Measurements from ENCODE around the gene SLC36A2. TPM values are rescaled to one million over a fixed set of nuclear protein-coding genes. Genes with fewer than 3 reads are reported as not detected.

Gene SLC36A2
- total and polyA plus RNA-seq, 5 donors from 2014 or later: not detected

DNA sequence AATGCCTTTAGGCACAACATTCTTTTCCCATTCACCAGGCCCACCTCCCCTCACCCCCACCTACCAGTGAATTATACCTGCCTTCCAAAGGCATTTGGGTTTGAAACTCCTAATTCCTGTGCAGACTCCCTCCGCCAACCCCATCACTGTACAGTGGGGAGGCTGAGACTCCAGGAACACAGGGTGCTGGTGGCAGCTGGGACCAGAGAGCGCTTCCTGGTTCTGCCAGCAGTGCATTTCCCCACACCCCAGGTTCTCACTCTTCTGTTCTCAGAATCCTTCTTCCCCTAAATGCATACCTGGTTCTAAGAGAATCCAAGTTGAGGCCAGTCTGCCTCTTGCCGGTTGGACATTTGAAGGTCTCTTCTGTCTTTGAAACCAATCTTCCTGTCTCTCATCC lies 21.1 kb downstream of the SLC36A2 start:
- ATAC-seq (ENCODE audit: low read depth in 2 of 2): no peak
- Mint-ChIP-seq H3K27me3 (peaks cover 40% of the 10 kb centered on the region), H3K27ac (no peak overlapping the region)

DNA sequence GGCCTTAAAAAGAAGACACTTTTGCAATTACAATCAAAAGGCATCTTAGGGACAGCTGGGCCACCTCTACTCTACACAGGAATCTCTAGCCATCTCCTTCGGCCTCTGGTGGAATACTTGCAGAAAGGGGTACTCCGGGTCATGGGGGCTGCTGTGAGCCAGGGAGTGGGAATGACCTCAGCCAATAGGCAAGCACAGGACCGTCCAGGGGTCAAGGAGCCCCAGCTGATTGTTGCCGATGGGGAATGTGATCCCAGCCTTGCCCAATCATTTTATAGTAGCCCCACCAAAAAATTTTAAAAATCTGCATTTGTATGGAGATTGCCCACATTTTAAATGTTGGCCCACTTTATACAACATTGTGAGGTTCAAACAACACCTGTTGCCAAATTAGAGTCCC lies 26.9 kb downstream of the SLC36A2 start:
- DNase-seq (no peak), ATAC-seq (ENCODE audit: low read depth in 2 of 2) (no peak)
- H3K27ac Mint-ChIP-seq: no peak overlapping the region
- no peaks in the 10 kb centered on the region for H3K9me3 Mint-ChIP-seq
- Histone ChIP-seq H3K9me3 (ENCODE audit: control insufficient read depth in 2 of 2, low read length in 2 of 2) (no peaks in the 10 kb centered on the region), H3K4me3 (ENCODE audit: low read depth, low read length) (no peak overlapping the region), H3K36me3 (ENCODE audit: control insufficient read depth, insufficient read depth, low read length) (no peaks in the 10 kb centered on the region), H3K4me1 (ENCODE audit: control insufficient read depth, insufficient read depth, low read length, poor library complexity, severe bottlenecking) (no peaks in the 10 kb centered on the region), H3K27ac (ENCODE audit: insufficient read depth, low read length, poor library complexity, severe bottlenecking) (no peak overlapping the region), H3K27me3 (ENCODE audit: control insufficient read depth, insufficient read depth, low read length) (no peaks in the 10 kb centered on the region)
- H3K27me3 Mint-ChIP-seq: peaks cover 21% of the 10 kb centered on the region
- no peaks in the 10 kb centered on the region for H3K36me3 Mint-ChIP-seq
- no peak overlapping the region for H3K4me3 Mint-ChIP-seq
- H3K4me1 Mint-ChIP-seq: peaks cover 0 to 3% (median 0%) of the 10 kb centered on the region in 4 donors

More for the DNA sequence above, 21.1 kb downstream of the SLC36A2 start:
- Histone ChIP-seq H3K4me1 (ENCODE audit: control insufficient read depth, insufficient read depth, low read length, poor library complexity, severe bottlenecking) (no peaks in the 10 kb centered on the region), H3K27ac (ENCODE audit: insufficient read depth, low read length, poor library complexity, severe bottlenecking) (no peak overlapping the region), H3K9me3 (ENCODE audit: control insufficient read depth in 2 of 2, low read length in 2 of 2) (no peaks in the 10 kb centered on the region), H3K4me3 (ENCODE audit: low read depth, low read length) (no peak overlapping the region), H3K27me3 (ENCODE audit: control insufficient read depth, insufficient read depth, low read length) (peaks cover 3% of the 10 kb centered on the region), H3K36me3 (ENCODE audit: control insufficient read depth, insufficient read depth, low read length) (no peaks in the 10 kb centered on the region)
- Mint-ChIP-seq H3K9me3 (peaks cover 0 to 2% (median 0%) of the 10 kb centered on the region in 7 donors), H3K4me3 (no peak overlapping the region), H3K4me1 (no peaks in the 10 kb centered on the region), H3K36me3 (no peaks in the 10 kb centered on the region)
- DNase-seq: no peak

DNA sequence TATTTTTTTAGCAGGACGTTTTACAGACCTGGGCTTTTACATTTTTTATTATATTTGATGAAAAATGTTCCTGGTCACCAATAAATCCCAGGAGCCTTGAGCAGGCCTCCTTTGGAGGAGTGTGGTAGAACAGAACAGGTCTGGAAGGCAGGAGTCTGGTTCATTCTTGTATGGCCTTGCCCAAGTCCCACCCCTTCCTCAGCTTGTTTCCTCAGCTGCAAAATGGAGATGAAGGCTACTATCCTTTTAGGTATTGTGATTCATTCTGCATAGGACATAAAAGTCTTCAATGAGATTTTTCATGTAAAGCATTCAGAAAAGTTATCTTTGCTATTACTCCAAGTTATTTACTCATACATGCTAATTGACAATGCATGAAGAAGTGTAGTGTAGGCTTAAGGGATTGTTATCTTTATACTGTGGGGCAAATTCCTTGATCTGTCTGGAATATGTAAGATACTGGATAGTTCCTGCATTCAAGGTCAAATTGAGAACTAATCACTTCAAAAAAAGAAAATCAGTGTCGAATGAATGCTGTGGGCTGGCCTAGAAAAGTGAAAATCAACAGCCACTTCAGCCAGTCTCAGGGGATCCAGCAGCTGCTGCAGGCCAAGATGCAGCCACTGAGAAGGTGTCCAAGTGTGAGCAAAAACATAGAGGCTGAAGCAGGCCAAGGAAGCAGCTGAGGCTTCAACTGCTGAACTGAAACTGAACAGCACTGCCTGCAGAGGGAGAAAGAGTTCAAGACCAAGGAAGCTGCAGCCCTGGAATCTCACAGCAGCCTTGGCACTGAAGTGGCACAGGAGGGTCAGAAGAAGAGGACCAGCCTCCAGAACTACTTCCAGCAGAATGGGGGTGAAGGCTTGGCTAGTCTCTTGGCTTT lies 28.3 kb downstream of the SLC36A2 start:
- Histone ChIP-seq H3K4me3 (ENCODE audit: low read depth, low read length) (no peak overlapping the region), H3K9me3 (ENCODE audit: control insufficient read depth in 2 of 2, low read length in 2 of 2) (no peaks in the 10 kb centered on the region), H3K27me3 (ENCODE audit: control insufficient read depth, insufficient read depth, low read length) (no peaks in the 10 kb centered on the region), H3K36me3 (ENCODE audit: control insufficient read depth, insufficient read depth, low read length) (no peaks in the 10 kb centered on the region), H3K4me1 (ENCODE audit: control insufficient read depth, insufficient read depth, low read length, poor library complexity, severe bottlenecking) (no peaks in the 10 kb centered on the region), H3K27ac (ENCODE audit: insufficient read depth, low read length, poor library complexity, severe bottlenecking) (no peak overlapping the region)
- peaks cover 0 to 3% (median 0%) of the 10 kb centered on the region in 4 donors for H3K4me1 Mint-ChIP-seq
- DNase-seq (no peak), ATAC-seq (ENCODE audit: low read depth in 2 of 2) (no peak)
- H3K9me3 Mint-ChIP-seq: no peaks in the 10 kb centered on the region
- peak overlapping the region in 1 of 3 donors; percentile 27 for H3K27ac Mint-ChIP-seq
- no peak overlapping the region for H3K4me3 Mint-ChIP-seq
- no peaks in the 10 kb centered on the region for H3K36me3 Mint-ChIP-seq
- H3K27me3 Mint-ChIP-seq: peaks cover 32% of the 10 kb centered on the region

DNA sequence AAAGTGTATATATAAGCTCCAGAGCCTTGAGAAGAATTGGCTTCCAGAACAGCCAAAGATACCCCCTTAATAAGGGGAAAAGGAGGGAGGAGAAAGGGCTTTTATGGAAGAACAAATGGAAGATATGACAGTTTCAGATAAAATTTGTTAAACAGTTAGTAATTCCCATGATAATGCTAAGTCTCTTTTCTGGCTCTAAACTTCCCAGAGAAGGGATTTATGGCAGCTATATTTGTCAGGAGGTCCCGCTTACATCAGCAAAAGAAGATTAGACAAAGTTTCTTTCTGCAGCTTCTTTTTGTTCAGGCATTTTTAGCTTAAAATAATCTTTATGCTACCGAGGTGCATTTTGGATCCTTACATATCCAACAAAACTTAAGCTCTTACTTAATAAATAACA lies 29.5 kb downstream of the SLC36A2 start:
- Histone ChIP-seq H3K27me3 (ENCODE audit: control insufficient read depth, insufficient read depth, low read length) (no peaks in the 10 kb centered on the region), H3K4me3 (ENCODE audit: low read depth, low read length) (no peak overlapping the region), H3K36me3 (ENCODE audit: control insufficient read depth, insufficient read depth, low read length) (no peaks in the 10 kb centered on the region), H3K4me1 (ENCODE audit: control insufficient read depth, insufficient read depth, low read length, poor library complexity, severe bottlenecking) (no peaks in the 10 kb centered on the region), H3K9me3 (ENCODE audit: control insufficient read depth in 2 of 2, low read length in 2 of 2) (no peaks in the 10 kb centered on the region), H3K27ac (ENCODE audit: insufficient read depth, low read length, poor library complexity, severe bottlenecking) (no peak overlapping the region)
- H3K27me3 Mint-ChIP-seq: peaks cover 40% of the 10 kb centered on the region
- ATAC-seq (ENCODE audit: low read depth in 2 of 2) (no peak), DNase-seq (no peak)
- H3K9me3 Mint-ChIP-seq: peaks cover 0 to 2% (median 0%) of the 10 kb centered on the region in 7 donors
- no peak overlapping the region for H3K4me3 Mint-ChIP-seq
- H3K4me1 Mint-ChIP-seq: peaks cover 0 to 3% (median 0%) of the 10 kb centered on the region in 4 donors
- peak overlapping the region in 1 of 3 donors; percentile 15 for H3K27ac Mint-ChIP-seq
- H3K36me3 Mint-ChIP-seq: no peaks in the 10 kb centered on the region

DNA sequence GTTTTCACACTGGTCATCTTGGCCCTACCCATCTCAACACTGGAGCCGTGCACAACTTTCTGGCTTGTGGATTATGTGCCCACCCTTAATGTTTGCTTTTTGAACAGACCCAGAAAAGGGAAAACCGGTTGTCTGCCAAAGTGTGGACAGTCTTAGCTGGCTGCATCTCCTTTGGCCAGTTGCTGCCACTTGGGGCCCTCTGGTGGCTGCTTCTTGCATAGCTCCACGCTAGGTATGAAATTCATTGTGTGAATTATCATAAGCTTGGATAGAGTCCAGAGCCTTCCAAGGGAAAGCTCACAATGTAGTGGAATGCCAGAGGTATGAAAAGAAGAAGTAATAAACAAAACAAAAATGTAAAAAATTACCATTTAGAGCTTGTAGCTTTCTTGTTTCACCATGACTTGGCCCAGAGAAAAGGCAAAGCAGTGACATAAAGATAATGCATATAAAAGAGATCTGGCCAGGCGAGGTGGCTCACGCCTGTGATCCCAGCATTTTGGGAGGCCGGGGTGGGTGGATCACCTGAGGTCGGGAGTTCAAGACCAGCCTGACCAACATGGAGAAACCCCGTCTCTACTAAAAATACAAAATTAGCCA lies 31.3 kb downstream of the SLC36A2 start:
- H3K9me3 ChIP-seq (ENCODE audit: control insufficient read depth in 2 of 2, low read length in 2 of 2): peaks cover 0 to 5% of the 10 kb centered on the region in 2 experiments
- H3K27ac ChIP-seq (ENCODE audit: insufficient read depth, low read length, poor library complexity, severe bottlenecking): no peak overlapping the region
- H3K27me3 ChIP-seq (ENCODE audit: control insufficient read depth, insufficient read depth, low read length): no peaks in the 10 kb centered on the region
- no peak overlapping the region for H3K4me3 Mint-ChIP-seq
- ATAC-seq (ENCODE audit: low read depth in 2 of 2) (peak in 1 of 2 donors; percentile 53), DNase-seq (peak; percentile 2 to 44 (median 22))
- peaks cover 34% of the 10 kb centered on the region for H3K27me3 Mint-ChIP-seq
- H3K36me3 ChIP-seq (ENCODE audit: control insufficient read depth, insufficient read depth, low read length): no peaks in the 10 kb centered on the region
- no peaks in the 10 kb centered on the region for H3K4me1 ChIP-seq (ENCODE audit: control insufficient read depth, insufficient read depth, low read length, poor library complexity, severe bottlenecking)
- peaks cover 3% of the 10 kb centered on the region for H3K36me3 Mint-ChIP-seq
- peaks cover 0 to 8% (median 4%) of the 10 kb centered on the region in 7 donors for H3K9me3 Mint-ChIP-seq
- peaks cover 0 to 3% (median 0%) of the 10 kb centered on the region in 4 donors for H3K4me1 Mint-ChIP-seq
- no peak overlapping the region for H3K27ac Mint-ChIP-seq
- no peak overlapping the region for H3K4me3 ChIP-seq (ENCODE audit: low read depth, low read length)

DNA sequence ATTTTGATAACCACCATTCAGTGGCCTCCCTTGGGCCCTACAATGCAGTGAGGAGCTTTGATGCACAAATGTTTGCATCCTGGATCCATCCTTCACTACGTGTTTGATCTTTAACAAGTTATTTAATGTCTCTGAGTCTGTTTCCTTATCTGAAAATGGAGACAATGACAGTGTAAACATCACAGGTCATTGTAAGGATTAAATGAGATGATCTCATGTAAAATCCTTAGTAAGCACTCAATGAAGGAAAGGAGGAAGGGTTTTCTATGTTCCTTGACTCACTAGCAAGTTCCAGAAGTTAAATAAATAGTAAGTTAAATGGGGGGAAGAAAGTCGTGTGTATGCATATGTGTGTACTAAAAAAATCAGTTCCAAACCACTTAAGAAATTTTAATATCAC lies 34.0 kb downstream of the SLC36A2 start:
- Histone ChIP-seq H3K36me3 (ENCODE audit: control insufficient read depth, insufficient read depth, low read length) (no peaks in the 10 kb centered on the region), H3K4me3 (ENCODE audit: low read depth, low read length) (no peak overlapping the region), H3K27ac (ENCODE audit: insufficient read depth, low read length, poor library complexity, severe bottlenecking) (no peak overlapping the region), H3K4me1 (ENCODE audit: control insufficient read depth, insufficient read depth, low read length, poor library complexity, severe bottlenecking) (no peaks in the 10 kb centered on the region), H3K27me3 (ENCODE audit: control insufficient read depth, insufficient read depth, low read length) (no peaks in the 10 kb centered on the region), H3K9me3 (ENCODE audit: control insufficient read depth in 2 of 2, low read length in 2 of 2) (peaks cover 0 to 11% of the 10 kb centered on the region in 2 experiments)
- Mint-ChIP-seq H3K27me3 (peaks cover 52% of the 10 kb centered on the region), H3K4me3 (no peak overlapping the region), H3K36me3 (peaks cover 7% of the 10 kb centered on the region), H3K4me1 (peaks cover 0 to 5% (median 0%) of the 10 kb centered on the region in 4 donors), H3K27ac (no peak overlapping the region), H3K9me3 (peaks cover 0 to 15% (median 9%) of the 10 kb centered on the region in 7 donors)
- ATAC-seq (ENCODE audit: low read depth in 2 of 2) (no peak), DNase-seq (no peak)

DNA sequence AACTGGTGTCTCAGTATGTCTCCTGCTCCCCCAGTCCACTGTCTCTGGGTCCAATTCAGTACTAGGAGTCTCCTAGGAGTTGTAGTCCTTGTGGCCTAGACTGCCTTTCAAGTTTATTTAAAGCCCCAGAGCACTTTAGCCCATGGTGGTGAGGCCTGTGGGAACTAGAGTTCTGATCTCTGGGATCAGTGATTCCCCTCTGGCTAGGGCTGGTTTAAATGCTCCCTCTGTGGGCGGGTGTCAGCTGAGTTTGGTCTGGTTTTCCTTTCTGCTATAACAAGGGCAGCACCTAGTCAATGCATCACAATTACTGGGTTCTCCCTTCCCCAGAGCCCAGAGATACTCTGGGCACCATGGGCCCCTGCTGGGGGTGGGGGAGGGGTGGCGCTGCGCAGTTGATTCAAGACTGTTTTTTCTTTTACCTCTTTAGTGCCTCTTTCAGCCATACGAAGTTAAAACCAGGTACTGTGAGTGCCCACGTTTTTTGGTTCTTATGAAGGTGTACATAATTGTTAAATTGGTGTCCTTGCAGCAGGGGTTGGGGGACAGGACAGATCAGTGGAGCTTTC lies 34.5 kb downstream of the SLC36A2 start:
- Histone ChIP-seq H3K36me3 (ENCODE audit: control insufficient read depth, insufficient read depth, low read length) (no peaks in the 10 kb centered on the region), H3K27ac (ENCODE audit: insufficient read depth, low read length, poor library complexity, severe bottlenecking) (no peak overlapping the region), H3K9me3 (ENCODE audit: control insufficient read depth in 2 of 2, low read length in 2 of 2) (peaks cover 0 to 11% of the 10 kb centered on the region in 2 experiments), H3K4me3 (ENCODE audit: low read depth, low read length) (no peak overlapping the region), H3K4me1 (ENCODE audit: control insufficient read depth, insufficient read depth, low read length, poor library complexity, severe bottlenecking) (no peaks in the 10 kb centered on the region), H3K27me3 (ENCODE audit: control insufficient read depth, insufficient read depth, low read length) (no peaks in the 10 kb centered on the region)
- H3K4me3 Mint-ChIP-seq: no peak overlapping the region
- H3K27me3 Mint-ChIP-seq: peaks cover 55% of the 10 kb centered on the region
- ATAC-seq (ENCODE audit: low read depth in 2 of 2): no peak
- peaks cover 0 to 15% (median 9%) of the 10 kb centered on the region in 7 donors for H3K9me3 Mint-ChIP-seq
- peaks cover 0 to 5% (median 0%) of the 10 kb centered on the region in 4 donors for H3K4me1 Mint-ChIP-seq
- H3K36me3 Mint-ChIP-seq: peaks cover 7% of the 10 kb centered on the region
- DNase-seq: no peak
- no peak overlapping the region for H3K27ac Mint-ChIP-seq

Data from CD4-positive, CD25-positive, alpha-beta regulatory T cell (primary cell).